ENCODE data around the gene MST1.

DNA sequence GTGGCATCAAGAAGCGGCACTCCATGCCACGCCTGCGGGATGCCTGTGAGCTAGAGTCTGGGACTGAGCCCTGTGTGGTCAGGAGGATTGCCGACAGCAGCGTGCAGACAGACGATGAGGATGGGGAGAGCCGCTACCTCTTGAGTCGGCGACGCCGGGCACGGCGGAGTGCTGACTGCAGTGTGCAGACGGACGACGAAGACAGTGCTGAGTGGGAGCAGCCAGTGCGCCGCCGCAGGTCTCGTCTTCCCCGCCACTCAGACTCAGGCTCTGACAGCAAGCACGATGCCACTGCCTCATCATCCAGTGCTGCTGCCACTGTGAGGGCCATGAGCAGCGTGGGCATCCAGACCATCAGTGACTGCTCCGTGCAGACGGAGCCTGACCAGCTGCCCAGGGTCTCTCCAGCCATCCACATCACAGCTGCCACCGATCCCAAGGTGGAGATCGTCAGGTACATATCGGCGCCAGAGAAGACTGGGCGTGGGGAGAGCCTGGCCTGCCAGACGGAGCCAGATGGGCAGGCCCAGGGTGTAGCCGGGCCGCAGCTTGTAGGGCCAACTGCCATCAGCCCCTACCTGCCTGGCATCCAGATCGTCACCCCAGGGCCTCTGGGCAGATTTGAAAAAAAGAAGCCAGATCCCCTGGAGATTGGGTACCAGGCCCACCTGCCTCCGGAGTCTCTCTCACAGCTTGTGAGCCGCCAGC lies 31.9 kb downstream of the MST1 start:
- TF ChIP-seq, protein P1, sequence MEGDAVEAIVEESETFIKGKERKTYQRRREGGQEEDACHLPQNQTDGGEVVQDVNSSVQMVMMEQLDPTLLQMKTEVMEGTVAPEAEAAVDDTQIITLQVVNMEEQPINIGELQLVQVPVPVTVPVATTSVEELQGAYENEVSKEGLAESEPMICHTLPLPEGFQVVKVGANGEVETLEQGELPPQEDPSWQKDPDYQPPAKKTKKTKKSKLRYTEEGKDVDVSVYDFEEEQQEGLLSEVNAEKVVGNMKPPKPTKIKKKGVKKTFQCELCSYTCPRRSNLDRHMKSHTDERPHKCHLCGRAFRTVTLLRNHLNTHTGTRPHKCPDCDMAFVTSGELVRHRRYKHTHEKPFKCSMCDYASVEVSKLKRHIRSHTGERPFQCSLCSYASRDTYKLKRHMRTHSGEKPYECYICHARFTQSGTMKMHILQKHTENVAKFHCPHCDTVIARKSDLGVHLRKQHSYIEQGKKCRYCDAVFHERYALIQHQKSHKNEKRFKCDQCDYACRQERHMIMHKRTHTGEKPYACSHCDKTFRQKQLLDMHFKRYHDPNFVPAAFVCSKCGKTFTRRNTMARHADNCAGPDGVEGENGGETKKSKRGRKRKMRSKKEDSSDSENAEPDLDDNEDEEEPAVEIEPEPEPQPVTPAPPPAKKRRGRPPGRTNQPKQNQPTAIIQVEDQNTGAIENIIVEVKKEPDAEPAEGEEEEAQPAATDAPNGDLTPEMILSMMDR (IDR thresholded peaks at IDR 0.05): no peak
- no peak for TF ChIP-seq POLR2A (IDR thresholded peaks at IDR 0.05)
